K562 (cell line): ENCODE measurements around the gene S100A3. TPM values are rescaled to one million over a fixed set of nuclear protein-coding genes. Genes with fewer than 3 reads are reported as not detected.

Source experiments
- BDP1 ChIP-seq: IDR thresholded peaks from 3 replicates; pipeline ENCODE4 v1.6.1; 2011; ENCODE audit not compliant: insufficient read length, insufficient read depth
- BMI1 ChIP-seq: fragments of 150-350 bp; IDR thresholded peaks from 2 replicates; pipeline ENCODE4 v1.6.1; 2014; ENCODE audit warnings: low read length
- CBX5 ChIP-seq: IDR thresholded peaks from 2 replicates; pipeline ENCODE4 v1.6.1; 2014; ENCODE audit warnings: low read depth, borderline replicate concordance
- CHD2 ChIP-seq: IDR thresholded peaks from 2 replicates; pipeline ENCODE4 v1.6.1; 2011; ENCODE audit warnings: low read depth, low read length
- CREM ChIP-seq: IDR thresholded peaks from 2 replicates; pipeline ENCODE4 v1.6.1; 2014; ENCODE audit warnings: antibody characterized with exemption, low read depth
- CTBP1 ChIP-seq: fragments of 450-650 bp; IDR thresholded peaks from 2 replicates; pipeline ENCODE4 v1.6.1; 2016; ENCODE audit warnings: borderline replicate concordance
- DIDO1 ChIP-seq: fragments of 450-650 bp; IDR thresholded peaks from 2 replicates; pipeline ENCODE4 v1.6.1; 2016; ENCODE audit warnings: low read depth, missing biosample characterization, missing genetic modification characterization
- ETV1 ChIP-seq: fragments of 450-650 bp; conservative IDR thresholded peaks from 2 replicates; pipeline ENCODE4 v1.6.1; 2016; ENCODE audit warnings: missing genetic modification characterization, control low read depth, low read depth, missing compliant biosample characterization
- FOXP4 ChIP-seq: sonication (generic); formaldehyde crosslinking; IDR thresholded peaks from 2 replicates; pipeline ENCODE4 v1.8.0; 2022; ENCODE audit warnings: mild to moderate bottlenecking, missing genetic modification reagents, borderline replicate concordance
- GTF3C2 ChIP-seq: IDR thresholded peaks from 3 replicates; pipeline ENCODE4 v1.6.1; 2011; ENCODE audit warnings: borderline replicate concordance, mild to moderate bottlenecking, moderate library complexity; ENCODE audit not compliant: insufficient read length; ENCODE audit errors: extremely low read depth
- HDAC1 ChIP-seq, 2 experiments: fragments of 450-650 bp; IDR thresholded peaks; 2 replicates each; pipeline ENCODE4 v1.6.1; 2016 to 2017; ENCODE audit warnings: inconsistent platforms in 1 of 2, mild to moderate bottlenecking in 1 of 2, moderate library complexity in 1 of 2
- HNRNPLL ChIP-seq: fragments of 200-400 bp; formaldehyde crosslinking; IDR thresholded peaks from 2 replicates; pipeline ENCODE4 v1.6.1; 2017; ENCODE audit warnings: low read length, low read depth, mild to moderate bottlenecking; ENCODE audit not compliant: poor library complexity, severe bottlenecking
- LCOR ChIP-seq: sonication (generic); formaldehyde crosslinking; IDR thresholded peaks from 2 replicates; pipeline ENCODE4 v1.8.0; 2022; ENCODE audit warnings: mild to moderate bottlenecking, missing genetic modification reagents
- XRCC5 ChIP-seq: fragments of 200-400 bp; formaldehyde crosslinking; IDR thresholded peaks from 2 replicates; pipeline ENCODE4 v1.6.1; 2017; ENCODE audit warnings: low read depth, mild to moderate bottlenecking, low read length
- ZBTB7A ChIP-seq: IDR thresholded peaks from 2 replicates; pipeline ENCODE4 v1.6.1; 2011; ENCODE audit warnings: low read depth, mild to moderate bottlenecking, low read length, moderate library complexity, borderline replicate concordance; ENCODE audit not compliant: control insufficient read depth
- ZFP30 ChIP-seq: fragments of 250-450 bp; sonication (Bioruptor Pico); IDR thresholded peaks from 2 replicates; pipeline ENCODE4 v1.8.0; 2022; ENCODE audit warnings: moderate library complexity, mild to moderate bottlenecking, inconsistent platforms, borderline replicate concordance
- ZNF3 ChIP-seq: fragments of 250-450 bp; sonication (Bioruptor Pico); IDR thresholded peaks from 2 replicates; pipeline ENCODE4 v1.5.0; 2021; ENCODE audit warnings: mild to moderate bottlenecking, moderate library complexity
- polyA plus RNA-seq, 8 experiments: library from polyadenylated mRNA; depleted of rRNA in 4 of 8; stranded (reverse) in 5 of 8; unstranded in 3 of 8; fragments of >200 nt; fragmentation: Nextera tagmentation in 2 of 8; fragmentation: Illumina TruSeq in 1 of 8; extraction: Ambion mirVana in 2 of 8; extraction: Trizol in 1 of 8; gene quantifications; 2 replicates each; pipeline versions ENCODE4 v1.2.1 to v1.2.3, GENCODE V29; 2011 to 2014; ENCODE audit warnings: inconsistent platforms in 1 of 8, missing spikeins in 1 of 8
- total RNA-seq, 7 experiments: library from RNA; depleted of rRNA in 6 of 7; stranded (reverse); fragments of >200 nt in 6 of 7; fragmentation: Illumina TruSeq in 2 of 7; extraction: Trizol in 2 of 7; gene quantifications; 2 replicates each; pipeline versions ENCODE4 v1.2.1 to v1.2.3, GENCODE V29; 2011 to 2021; ENCODE audit warnings: low replicate concordance in 1 of 7
- TF ChIP-seq, protein P1 (sequence below): fragments of 150-350 bp; IDR thresholded peaks from 2 replicates; pipeline ENCODE4 v1.6.1; 2014; ENCODE audit warnings: low read depth, mild to moderate bottlenecking, low read length, borderline replicate concordance
- TF ChIP-seq, protein P2 (sequence below), 2 experiments: IDR thresholded peaks; 2 replicates each; pipeline ENCODE4 v1.6.1; 2011; ENCODE audit warnings: borderline replicate concordance in 1 of 2, control low read depth in 1 of 2, low read depth in 1 of 2, low read length in 1 of 2, mild to moderate bottlenecking in 1 of 2, mixed read lengths in 1 of 2, moderate library complexity in 1 of 2; ENCODE audit not compliant: insufficient read depth in 1 of 2, insufficient read length in 1 of 2, poor library complexity in 1 of 2, severe bottlenecking in 1 of 2; ENCODE audit errors: extremely low read depth in 1 of 2

Gene S100A3
- total and polyA plus RNA-seq, 9 of the 15 experiments (the other 6 are each of a cell fraction or from before 2014, with no cell fraction given): 0.08 to 1.7 (median 0.18) TPM; not detected in 4

DNA sequence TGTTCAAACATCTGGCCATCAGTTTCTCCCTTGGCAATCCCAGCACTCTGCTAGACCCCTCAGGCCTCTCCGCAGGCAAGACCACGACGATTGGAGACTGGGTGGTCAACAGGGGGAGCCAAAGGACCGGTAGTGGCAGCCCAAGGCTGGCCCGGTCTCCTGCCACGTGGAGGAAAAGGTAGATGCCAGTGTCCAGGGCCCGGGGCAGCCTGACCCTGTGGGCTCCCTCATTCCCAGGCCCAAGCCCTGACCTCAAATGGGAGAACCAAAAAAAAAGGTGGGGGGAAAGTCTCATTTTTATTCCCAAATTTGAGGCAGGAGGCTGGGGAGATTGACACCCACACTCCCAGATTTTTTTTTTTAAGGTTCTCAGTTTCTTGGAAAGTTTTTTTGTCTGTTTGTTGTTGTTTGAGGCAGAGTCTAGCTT, 38.1 kb downstream of the S100A3 start (continued):
- TF ChIP-seq GTF3C2: no peak
- no peak for TF ChIP-seq CHD2
- no peak for TF ChIP-seq ETV1
- peak; percentile 51; the same call in 1 of the 2 replicates for TF ChIP-seq CTBP1
- TF ChIP-seq HDAC1 (IDR thresholded peaks at IDR 0.05): no peak; a peak in 1 of 4 replicates
- peak; percentile 59 for TF ChIP-seq CREM
- TF ChIP-seq DIDO1 (tag): no peak
- TF ChIP-seq BDP1: no peak
- peak; percentile 86 for TF ChIP-seq XRCC5
- no peak for TF ChIP-seq ZFP30 (CRISPR knock-in tag)
- TF ChIP-seq HNRNPLL: no peak
- TF ChIP-seq ZNF3 (CRISPR knock-in tag): no peak
- TF ChIP-seq, protein P1, sequence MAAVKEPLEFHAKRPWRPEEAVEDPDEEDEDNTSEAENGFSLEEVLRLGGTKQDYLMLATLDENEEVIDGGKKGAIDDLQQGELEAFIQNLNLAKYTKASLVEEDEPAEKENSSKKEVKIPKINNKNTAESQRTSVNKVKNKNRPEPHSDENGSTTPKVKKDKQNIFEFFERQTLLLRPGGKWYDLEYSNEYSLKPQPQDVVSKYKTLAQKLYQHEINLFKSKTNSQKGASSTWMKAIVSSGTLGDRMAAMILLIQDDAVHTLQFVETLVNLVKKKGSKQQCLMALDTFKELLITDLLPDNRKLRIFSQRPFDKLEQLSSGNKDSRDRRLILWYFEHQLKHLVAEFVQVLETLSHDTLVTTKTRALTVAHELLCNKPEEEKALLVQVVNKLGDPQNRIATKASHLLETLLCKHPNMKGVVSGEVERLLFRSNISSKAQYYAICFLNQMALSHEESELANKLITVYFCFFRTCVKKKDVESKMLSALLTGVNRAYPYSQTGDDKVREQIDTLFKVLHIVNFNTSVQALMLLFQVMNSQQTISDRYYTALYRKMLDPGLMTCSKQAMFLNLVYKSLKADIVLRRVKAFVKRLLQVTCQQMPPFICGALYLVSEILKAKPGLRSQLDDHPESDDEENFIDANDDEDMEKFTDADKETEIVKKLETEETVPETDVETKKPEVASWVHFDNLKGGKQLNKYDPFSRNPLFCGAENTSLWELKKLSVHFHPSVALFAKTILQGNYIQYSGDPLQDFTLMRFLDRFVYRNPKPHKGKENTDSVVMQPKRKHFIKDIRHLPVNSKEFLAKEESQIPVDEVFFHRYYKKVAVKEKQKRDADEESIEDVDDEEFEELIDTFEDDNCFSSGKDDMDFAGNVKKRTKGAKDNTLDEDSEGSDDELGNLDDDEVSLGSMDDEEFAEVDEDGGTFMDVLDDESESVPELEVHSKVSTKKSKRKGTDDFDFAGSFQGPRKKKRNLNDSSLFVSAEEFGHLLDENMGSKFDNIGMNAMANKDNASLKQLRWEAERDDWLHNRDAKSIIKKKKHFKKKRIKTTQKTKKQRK: no peak
- peak; percentile 69 for TF ChIP-seq LCOR (CRISPR knock-in tag)
- TF ChIP-seq, protein P2, sequence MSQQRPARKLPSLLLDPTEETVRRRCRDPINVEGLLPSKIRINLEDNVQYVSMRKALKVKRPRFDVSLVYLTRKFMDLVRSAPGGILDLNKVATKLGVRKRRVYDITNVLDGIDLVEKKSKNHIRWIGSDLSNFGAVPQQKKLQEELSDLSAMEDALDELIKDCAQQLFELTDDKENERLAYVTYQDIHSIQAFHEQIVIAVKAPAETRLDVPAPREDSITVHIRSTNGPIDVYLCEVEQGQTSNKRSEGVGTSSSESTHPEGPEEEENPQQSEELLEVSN (IDR thresholded peaks at IDR 0.05; ENCODE audit: borderline replicate concordance in 1 of 2, extremely low read depth in 1 of 2, insufficient read depth in 1 of 2, insufficient read length in 1 of 2, low read depth in 1 of 2, low read length in 1 of 2, poor library complexity in 1 of 2, severe bottlenecking in 1 of 2): peak; percentile 52 to 63
- no peak for TF ChIP-seq BMI1
- TF ChIP-seq FOXP4 (CRISPR knock-in tag): no peak
- TF ChIP-seq ZBTB7A: peak; percentile 80; the same call in 1 of the 2 replicates
- no peak for TF ChIP-seq CBX5
